Endothelial cell of umbilical vein (primary cell): ENCODE results near the gene SEZ6L2. TPM values are rescaled to one million over a fixed set of nuclear protein-coding genes. Genes with fewer than 3 reads are reported as not detected.

Experiments used
- BruUV-seq: library from RNA; stranded (reverse); fragments of 400-500 nt; replicated peaks from 2 replicates; lab custom pipeline; 2021; lab: Mats Ljungman, UMichigan
- CTCF ChIA-PET: fragments of 300-600, 350-600 bp; sonication (Branson Sonifier 250); formaldehyde crosslinking; loops from one replicate; lab custom pipeline; 2021; ENCODE audit warnings: antibody characterized with exemption, inconsistent platforms; lab: Charles Lee
- POLR2A ChIA-PET: fragments of 300-600, 350-600 bp; sonication (Branson Sonifier 250); formaldehyde crosslinking; loops from one replicate; lab custom pipeline; 2021; ENCODE audit warnings: antibody characterized with exemption, inconsistent platforms; lab: Charles Lee
- DNase-seq: peaks from one replicate; pipeline ENCODE4 v3.0.0-alpha.2; 2011; ENCODE audit warnings: low read depth, low spot score
- FAIRE-seq: peaks from 2 replicates; lab custom pipeline; 2011; peaks lifted over from hg19 to GRCh38; lab: Jason Lieb, UNC
- H2AFZ ChIP-seq: 2 replicates; pipeline ENCODE4 v1.6.0; 2012; ENCODE audit warnings: low read depth, low read length, control low read depth, inconsistent platforms
- H3K27ac ChIP-seq: 2 replicates; pipeline ENCODE4 v1.5.1; 2011; ENCODE audit warnings: low read depth, mild to moderate bottlenecking, control low read depth, low read length, moderate library complexity; ENCODE audit not compliant: insufficient read depth
- H3K27me3 ChIP-seq, 2 experiments: 2 replicates each; pipeline versions ENCODE4 v1.6.0 to v1.6.1; 2011; ENCODE audit warnings: low read length in 2 of 2, mixed read lengths in 1 of 2; ENCODE audit not compliant: control insufficient read depth in 2 of 2, insufficient read depth in 2 of 2
- H3K36me3 ChIP-seq, 2 experiments: 2 replicates in 1 of 2; 3 replicates in 1 of 2; pipeline ENCODE4 v1.5.1; 2011; ENCODE audit warnings: low read length in 2 of 2, mild to moderate bottlenecking in 1 of 2, moderate library complexity in 1 of 2; ENCODE audit not compliant: control insufficient read depth in 2 of 2, insufficient read depth in 2 of 2; ENCODE audit errors: extremely low read depth in 1 of 2
- H3K4me1 ChIP-seq: 3 replicates; pipeline ENCODE4 v1.5.1; 2011; ENCODE audit warnings: mild to moderate bottlenecking, low read length; ENCODE audit not compliant: control insufficient read depth, insufficient read depth; ENCODE audit errors: extremely low read depth
- H3K4me2 ChIP-seq: 2 replicates; pipeline ENCODE4 v1.6.1; 2011; ENCODE audit warnings: low read length, control low read depth, mixed read lengths; ENCODE audit not compliant: insufficient read depth
- H3K4me3 ChIP-seq, 3 experiments: fragments of 200-600 bp in 1 of 3; sonication (generic), shearing (Covaris generic) in 1 of 3; replicated peaks in 1 of 3; 2 replicates each; pipeline ENCODE4 v1.5.1; 2011 to 2016; ENCODE audit warnings: control low read depth in 3 of 3, low read length in 3 of 3, mild to moderate bottlenecking in 2 of 3, inconsistent platforms in 1 of 3, low read depth in 1 of 3, moderate library complexity in 1 of 3; ENCODE audit not compliant: insufficient read depth in 1 of 3
- H3K79me2 ChIP-seq: 2 replicates; pipeline ENCODE4 v1.6.0; 2012; ENCODE audit warnings: low read length, inconsistent platforms; ENCODE audit not compliant: control insufficient read depth, insufficient read depth
- H3K9ac ChIP-seq: replicated peaks from 2 replicates; pipeline ENCODE3; 2011; ENCODE audit warnings: low read length, control low read depth; ENCODE audit not compliant: insufficient read depth; ENCODE audit errors: extremely low read depth
- H3K9me1 ChIP-seq: replicated peaks from 3 replicates; pipeline ENCODE4 v1.6.0; 2011; ENCODE audit warnings: mild to moderate bottlenecking, low read length; ENCODE audit not compliant: control insufficient read depth, insufficient read depth; ENCODE audit errors: extremely low read depth
- H3K9me3 ChIP-seq: replicated peaks from 2 replicates; pipeline ENCODE4 v1.5.1; 2012; ENCODE audit warnings: low read length, inconsistent platforms; ENCODE audit not compliant: control insufficient read depth, insufficient read depth
- H4K20me1 ChIP-seq: replicated peaks from 2 replicates; pipeline ENCODE3; 2011; ENCODE audit warnings: mild to moderate bottlenecking, low read length; ENCODE audit not compliant: control insufficient read depth, insufficient read depth; ENCODE audit errors: extremely low read depth
- CTCF ChIP-seq, 2 donors: IDR thresholded peaks; 1 replicate in 1 of 2; 2 replicates in 1 of 2; pipeline ENCODE4 v1.5.1; 2011; ENCODE audit warnings: low read length in 2 of 2, mild to moderate bottlenecking in 2 of 2, moderate library complexity in 2 of 2, control low read depth in 1 of 2, inconsistent platforms in 1 of 2, low read depth in 1 of 2; ENCODE audit not compliant: insufficient read depth in 1 of 2; ENCODE audit errors: extremely low read depth in 1 of 2
- EZH2 ChIP-seq: IDR thresholded peaks from 2 replicates; pipeline ENCODE4 v1.6.1; 2012; ENCODE audit warnings: borderline replicate concordance, low read depth, mild to moderate bottlenecking, moderate library complexity, low read length, inconsistent platforms; ENCODE audit not compliant: severe bottlenecking
- FOS ChIP-seq: IDR thresholded peaks from 2 replicates; pipeline ENCODE4 v1.6.1; 2011; ENCODE audit warnings: mild to moderate bottlenecking, low read length, moderate library complexity, borderline replicate concordance; ENCODE audit not compliant: insufficient read depth
- GATA2 ChIP-seq: IDR thresholded peaks from 2 replicates; pipeline ENCODE4 v1.7.0; 2011; ENCODE audit warnings: low read depth, mild to moderate bottlenecking, moderate library complexity, mixed read lengths, low read length; ENCODE audit not compliant: insufficient read length, insufficient read depth
- JUN ChIP-seq: IDR thresholded peaks from 2 replicates; pipeline ENCODE4 v1.6.1; 2011; ENCODE audit warnings: borderline replicate concordance, low read depth; ENCODE audit not compliant: insufficient read length, insufficient read depth
- MAX ChIP-seq: IDR thresholded peaks from 2 replicates; pipeline ENCODE4 v1.6.1; 2011; ENCODE audit not compliant: insufficient read depth, insufficient read length
- MYC ChIP-seq: IDR thresholded peaks from one replicate; pipeline ENCODE4 v1.6.1; 2011; ENCODE audit warnings: mild to moderate bottlenecking, low read depth, low read length
- POLR2A ChIP-seq: IDR thresholded peaks from 2 replicates; pipeline ENCODE4 v1.6.1; 2012; ENCODE audit warnings: low read depth, mild to moderate bottlenecking, control low read depth, low read length
- POLR2AphosphoS5 ChIP-seq: IDR thresholded peaks from 2 replicates; pipeline ENCODE4 v1.6.1; 2012; ENCODE audit warnings: low read depth, mild to moderate bottlenecking, control low read depth, low read length, moderate library complexity; ENCODE audit not compliant: insufficient read depth
- dilution Hi-C: fragments of 300-500 bp; cut with MboI; formaldehyde crosslinking; loops from one replicate; pipeline ENCODE4 v1.15.0; 2019; ENCODE audit warnings: low sequenced_read_pairs; ENCODE audit not compliant: extremely low pct_ligation_motif_present
- intact Hi-C: fragments of 100-400 bp; cut with micrococcal nuclease; formaldehyde crosslinking; loops from one replicate; pipeline ENCODE4 v1.10.0; 2022
- polyA plus RNA-seq, 4 experiments: library from polyadenylated mRNA; depleted of rRNA in 3 of 4; stranded (reverse) in 3 of 4; unstranded in 1 of 4; fragments of >200 nt; gene quantifications; 2 replicates each; pipeline versions ENCODE4 v1.2.1 to v1.2.3, GENCODE V29; 2011 to 2012; ENCODE audit warnings: missing spikeins in 1 of 4
- total RNA-seq: library from RNA; stranded (reverse); gene quantifications from 2 replicates; pipeline ENCODE4 v1.2.3, GENCODE V29; 2021

Gene SEZ6L2
- total and polyA plus RNA-seq, 2 donors (not counting 3 experiments of a cell fraction or from before 2014, with no cell fraction given): 2.4 to 4.5 TPM

GRCh38 chr16:29868396-29869009 lies 30.8 kb downstream of the SEZ6L2 start:
- CTCF ChIA-PET: interaction anchor here (0.7 to 2.0 kb wide), 5 partner anchors 19 to 52 kb away, joined by 3 to 8 read pairs (median 4); partner anchors contain the start of gene PAGR1
- H3K4me1 ChIP-seq: no peaks in the 10 kb centered on the region
- H3K9ac ChIP-seq: no peak overlapping the region
- no peak overlapping the region for H2AFZ ChIP-seq
- no TSS peak for BruUV-seq
- FAIRE-seq (no peak), DNase-seq (no peak)
- dilution Hi-C loops (no loop called here), intact Hi-C loops (no loop called here)
- no peaks in the 10 kb centered on the region for H3K36me3 ChIP-seq
- no peak overlapping the region for H3K27ac ChIP-seq
- no peaks in the 10 kb centered on the region for H3K9me3 ChIP-seq
- H3K4me2 ChIP-seq: no peak overlapping the region
- H3K9me1 ChIP-seq: no peaks in the 10 kb centered on the region
- no peaks in the 10 kb centered on the region for H3K27me3 ChIP-seq
- no peaks in the 10 kb centered on the region for H4K20me1 ChIP-seq
- TF ChIP-seq JUN (no peak), CTCF (IDR thresholded peaks at IDR 0.05; ENCODE audit: extremely low read depth in 1 of 2, insufficient read depth in 1 of 2, low read depth in 1 of 2, low read length in 2 of 2) (no peak), MYC (no peak), MAX (no peak), POLR2AphosphoS5 (no peak), FOS (no peak), EZH2 (no peak), GATA2 (no peak), POLR2A (no peak)
- POLR2A ChIA-PET: no interaction called here
- no peaks in the 10 kb centered on the region for H3K79me2 ChIP-seq
- no peak overlapping the region for H3K4me3 ChIP-seq
